PC-3 (cell line): Measurements from ENCODE around the gene SIAH2. TPM values are rescaled to one million over a fixed set of nuclear protein-coding genes. Genes with fewer than 3 reads are reported as not detected.

Experiments
- ATAC-seq: fragments of 200-7000 bp; cut with Tn5 transposase; 2 replicates; pipeline ENCODE4 v1.9.1; 2020; ENCODE audit warnings: mild to moderate bottlenecking, moderate library complexity
- BruUV-seq: library from RNA; stranded (reverse); fragments of 400-500 nt; replicated peaks from 2 replicates; lab custom pipeline; 2021; lab: Mats Ljungman, UMichigan
- CTCF ChIA-PET: fragments of 300-600 bp; sonication (Branson Sonifier 250); formaldehyde crosslinking; loops from one replicate; lab custom pipeline; 2022; ENCODE audit warnings: antibody characterized with exemption; lab: Charles Lee
- POLR2A ChIA-PET: fragments of 300-600 bp; sonication (Branson Sonifier 250); formaldehyde crosslinking; loops from one replicate; lab custom pipeline; 2022; ENCODE audit warnings: antibody characterized with exemption; ENCODE audit not compliant: unreplicated experiment; lab: Charles Lee
- DNase-seq: peaks from one replicate; pipeline ENCODE4 v3.0.0-alpha.2; 2015
- H2AFZ ChIP-seq: fragments of 300-600 bp; sonication (generic); 2 replicates; pipeline ENCODE4 v1.6.0; 2016; ENCODE audit warnings: antibody characterized with exemption, low read length
- H3F3A ChIP-seq: fragments of 300-600 bp; sonication (generic); one replicate; pipeline ENCODE4 v1.6.0; 2017; ENCODE audit warnings: antibody characterized with exemption, low read length, control low read depth, mild to moderate bottlenecking; ENCODE audit not compliant: unreplicated experiment
- H3K27ac ChIP-seq: fragments of 300-600 bp; sonication (generic); 2 replicates; pipeline ENCODE4 v1.5.1; 2016; ENCODE audit warnings: mild to moderate bottlenecking, low read length
- H3K27me3 ChIP-seq: fragments of 300-600 bp; sonication (generic); 2 replicates; pipeline ENCODE4 v1.6.1; 2016; ENCODE audit warnings: low read length, mixed read lengths
- H3K36me3 ChIP-seq: fragments of 300-600 bp; sonication (generic); 2 replicates; pipeline ENCODE4 v1.6.1; 2016; ENCODE audit warnings: low read depth, mixed run types, low read length, mixed read lengths
- H3K4me1 ChIP-seq: fragments of 300-600 bp; sonication (generic); 2 replicates; pipeline ENCODE4 v1.5.1; 2016; ENCODE audit warnings: low read length; ENCODE audit not compliant: insufficient read depth
- H3K4me2 ChIP-seq: fragments of 300-600 bp; sonication (generic); 2 replicates; pipeline ENCODE4 v1.6.0; 2016; ENCODE audit warnings: low read length
- H3K4me3 ChIP-seq: fragments of 300-600 bp; sonication (generic); 2 replicates; pipeline ENCODE4 v1.5.1; 2016; ENCODE audit warnings: mild to moderate bottlenecking, low read length, mixed read lengths
- H3K79me2 ChIP-seq: fragments of 300-600 bp; sonication (generic); 2 replicates; pipeline ENCODE4 v1.6.1; 2017; ENCODE audit warnings: low read length, mixed read lengths
- H3K9ac ChIP-seq: fragments of 300-600 bp; sonication (generic); 2 replicates; pipeline ENCODE4 v1.6.0; 2016; ENCODE audit warnings: mild to moderate bottlenecking, low read length
- H3K9me2 ChIP-seq: fragments of 300-600 bp; sonication (generic); replicated peaks from 2 replicates; pipeline ENCODE4 v1.6.1; 2016; ENCODE audit warnings: mixed run types, low read length, mixed read lengths
- H3K9me3 ChIP-seq: fragments of 300-600 bp; sonication (generic); 2 replicates; pipeline ENCODE4 v1.6.1; 2016; ENCODE audit warnings: low read length, mixed read lengths
- H4K20me1 ChIP-seq: fragments of 300-600 bp; sonication (generic); 2 replicates; pipeline ENCODE4 v1.6.1; 2016; ENCODE audit warnings: low read length, mixed read lengths
- CTCF ChIP-seq: fragments of 300-600 bp; sonication (generic); conservative IDR thresholded peaks from 2 replicates; pipeline ENCODE4 v1.5.1; 2017; ENCODE audit warnings: antibody characterized with exemption, low read depth, mild to moderate bottlenecking, low read length
- EZH2 ChIP-seq: fragments of 300-600 bp; sonication (generic); IDR thresholded peaks from one replicate; pipeline ENCODE4 v1.6.1; 2017; ENCODE audit warnings: antibody characterized with exemption, mild to moderate bottlenecking, low read length; ENCODE audit not compliant: unreplicated experiment
- EZH2phosphoT487 ChIP-seq: fragments of 300-600 bp; sonication (generic); IDR thresholded peaks from 2 replicates; pipeline ENCODE4 v1.6.1; 2018; ENCODE audit warnings: mild to moderate bottlenecking, antibody characterized with exemption, low read length, borderline replicate concordance
- intact Hi-C: fragments of 100-400 bp; cut with micrococcal nuclease; formaldehyde crosslinking; loops from 2 replicates; pipeline ENCODE4 v1.9.0; 2023
- total RNA-seq: library from RNA; depleted of rRNA; stranded (reverse); fragments of >200 nt; gene quantifications from 2 replicates; pipeline ENCODE4 v1.2.3, GENCODE V29; 2014

Gene SIAH2
- total RNA-seq, 1 experiment from 2014 or later: 37.8 TPM

- intact Hi-C loops: no loop called here
- ATAC-seq (no peak), DNase-seq (no peak)
- Histone ChIP-seq H4K20me1 (no peaks in the 10 kb centered on the region), H2AFZ (no peak overlapping the region), H3K36me3 (no peaks in the 10 kb centered on the region), H3K4me1 (no peaks in the 10 kb centered on the region), H3K9me2 (no peaks in the 10 kb centered on the region), H3K27me3 (peaks cover 71% of the 10 kb centered on the region), H3K4me2 (no peak overlapping the region), H3K27ac (no peak overlapping the region), H3K79me2 (no peaks in the 10 kb centered on the region), H3F3A (no peaks in the 10 kb centered on the region), H3K9me3 (no peaks in the 10 kb centered on the region), H3K9ac (no peak overlapping the region), H3K4me3 (no peak overlapping the region)
- BruUV-seq: no TSS peak
- ChIA-PET CTCF (no interaction called here), POLR2A (no interaction called here)
- no peak for TF ChIP-seq CTCF
- TF ChIP-seq EZH2phosphoT487: no peak
- no peak for TF ChIP-seq EZH2
These were observed 47.7 kb upstream of the SIAH2 start for GRCh38 chr3:150810641-150811040.

- BruUV-seq: no TSS peak
These were observed 43.3 kb upstream of the SIAH2 start for GRCh38 chr3:150806185-150806835.

More at GRCh38 chr3:150806185-150806835, 43.3 kb upstream of the SIAH2 start:
- Histone ChIP-seq H2AFZ (no peak overlapping the region), H4K20me1 (no peaks in the 10 kb centered on the region), H3K27ac (no peak overlapping the region), H3K9ac (no peak overlapping the region), H3K9me3 (no peaks in the 10 kb centered on the region), H3K79me2 (no peaks in the 10 kb centered on the region), H3K4me1 (no peaks in the 10 kb centered on the region), H3K27me3 (peaks cover 72% of the 10 kb centered on the region), H3K9me2 (no peaks in the 10 kb centered on the region), H3K4me2 (no peak overlapping the region), H3K4me3 (no peak overlapping the region), H3F3A (no peaks in the 10 kb centered on the region), H3K36me3 (no peaks in the 10 kb centered on the region)
- CTCF ChIA-PET: no interaction called here
- DNase-seq: no peak
- intact Hi-C loops: no loop called here
- TF ChIP-seq EZH2 (no peak), EZH2phosphoT487 (no peak), CTCF (no peak)
- ATAC-seq: no peak
- POLR2A ChIA-PET: no interaction called here
